Measurements from ENCODE around the gene RNU7-1.

Gene RNU7-1

DNA sequence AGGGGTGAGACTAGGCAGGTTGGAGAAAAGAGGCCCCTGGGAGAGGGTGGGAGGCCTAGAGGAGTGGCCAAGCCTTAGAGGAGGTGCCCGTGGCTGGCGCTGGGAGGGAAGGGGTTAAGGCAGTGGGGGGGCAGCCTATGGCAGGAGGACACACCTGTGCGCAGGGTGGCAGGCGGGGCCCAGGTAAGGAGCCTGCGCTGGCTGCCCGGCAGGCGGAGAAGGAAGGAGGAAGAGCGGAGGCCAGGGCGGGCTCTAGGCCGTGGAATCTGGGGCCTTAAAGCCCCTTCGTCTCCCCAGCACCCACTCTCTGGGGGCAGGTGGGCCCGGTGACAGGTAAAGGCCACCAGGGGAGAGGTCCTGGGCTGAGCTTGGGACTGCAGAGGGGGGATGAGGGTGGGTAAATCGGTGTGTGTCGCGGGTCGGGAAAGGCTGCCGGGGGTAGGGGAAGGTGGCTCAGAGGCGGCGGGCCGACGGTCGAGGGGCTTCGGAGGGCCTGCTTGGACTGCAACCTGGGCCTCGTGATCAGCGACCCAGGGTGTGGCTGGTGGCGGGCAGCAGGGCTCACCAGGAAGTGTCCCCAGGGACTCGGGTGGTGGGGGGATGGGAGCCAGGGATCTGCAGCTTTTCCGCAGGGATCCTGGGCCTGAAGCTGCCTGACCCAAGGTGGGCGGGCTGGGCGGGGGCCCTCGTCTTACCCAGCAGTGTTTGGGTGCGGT is 19.6 kb downstream of the RNU7-1 start:
- H3K4me3 ChIP-seq (ENCODE audit: low read depth, low read length): peak overlapping the region; percentile 89

DNA sequence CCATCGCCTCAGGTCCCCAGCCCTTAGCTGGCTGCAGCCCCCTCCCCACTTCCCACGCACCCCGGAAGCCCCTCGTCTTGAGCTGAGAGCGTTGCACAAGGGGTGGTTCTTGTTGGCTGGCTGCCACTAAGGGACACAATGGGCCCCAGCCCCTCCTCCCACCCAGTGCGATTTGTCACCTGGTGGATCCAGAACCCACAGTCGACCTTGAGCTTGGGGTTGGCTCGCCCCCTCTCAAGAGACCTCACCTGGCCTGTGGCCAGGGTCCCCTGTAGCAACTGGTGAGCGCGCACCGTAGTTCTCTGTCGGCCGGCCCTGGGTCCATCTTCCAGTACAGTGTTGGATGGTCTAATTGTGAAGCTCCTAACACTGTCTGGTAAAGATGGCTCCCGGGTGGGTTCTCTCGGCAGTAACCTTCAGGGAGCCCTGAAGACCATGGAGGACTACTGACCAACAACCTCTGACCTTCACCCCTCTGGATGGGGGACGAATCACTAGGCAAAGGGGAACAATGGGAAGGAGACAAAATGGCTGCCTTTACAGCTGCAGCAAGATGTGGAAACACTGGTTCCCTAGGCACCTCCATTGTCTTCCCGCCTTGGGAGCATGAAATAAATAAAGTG is 20.3 kb downstream of the RNU7-1 start:
- peak overlapping the region; percentile 89 for H3K4me3 ChIP-seq (ENCODE audit: low read depth, low read length)

DNA sequence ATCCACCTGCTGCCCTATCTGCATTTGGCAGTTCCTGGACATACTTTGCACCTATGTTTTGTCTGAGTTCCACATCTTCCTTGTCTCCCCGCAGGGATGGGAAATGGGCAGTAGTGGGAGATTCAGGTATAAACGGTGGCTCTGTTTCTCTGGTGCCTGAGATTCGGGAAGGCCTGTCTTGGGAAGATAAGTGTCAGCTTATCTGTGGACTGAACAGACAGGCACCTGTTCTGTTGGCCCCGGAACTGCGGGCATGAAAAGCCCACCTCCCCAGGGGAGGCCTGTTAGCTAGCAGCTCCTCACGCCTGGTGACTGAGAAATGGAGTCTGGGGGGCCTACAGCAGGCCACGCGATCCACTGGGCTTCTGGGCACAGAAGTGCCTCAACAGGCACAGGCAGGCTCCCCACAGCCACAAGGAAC is 21.0 kb downstream of the RNU7-1 start:
- H3K4me3 ChIP-seq (ENCODE audit: low read depth, low read length): no peak overlapping the region

DNA sequence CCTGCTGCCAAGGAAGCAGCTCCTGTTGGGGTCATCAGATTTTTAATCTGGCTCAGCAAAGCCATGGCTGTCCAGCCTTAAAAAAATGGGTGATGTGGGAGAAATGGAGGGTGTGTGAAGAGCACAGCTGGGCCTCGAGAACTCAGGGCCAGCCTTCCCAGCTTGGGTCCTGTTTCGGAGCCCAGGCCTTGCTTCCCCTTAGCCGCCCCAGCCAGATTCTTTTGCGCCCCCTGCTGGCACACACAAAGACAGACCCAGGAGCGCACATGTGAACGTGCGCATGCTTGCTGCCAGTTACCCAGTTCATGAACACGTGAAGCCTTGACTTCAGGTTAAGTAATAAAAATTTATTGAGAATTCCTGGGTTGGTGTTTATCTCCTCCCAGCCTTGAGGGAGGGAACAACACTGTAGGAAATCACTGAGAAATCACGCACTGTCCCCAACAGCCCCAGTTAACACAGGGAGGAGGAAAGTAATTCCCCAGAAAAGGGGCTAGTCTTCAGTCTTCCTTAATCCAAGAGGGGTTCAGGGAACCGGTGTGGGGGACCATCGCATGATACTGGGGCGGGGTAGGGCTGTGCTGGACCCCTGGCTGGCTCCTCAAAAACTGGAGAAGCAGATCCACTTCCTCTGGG is 21.5 kb downstream of the RNU7-1 start:
- no peak overlapping the region for H3K4me3 ChIP-seq (ENCODE audit: low read depth, low read length)

DNA sequence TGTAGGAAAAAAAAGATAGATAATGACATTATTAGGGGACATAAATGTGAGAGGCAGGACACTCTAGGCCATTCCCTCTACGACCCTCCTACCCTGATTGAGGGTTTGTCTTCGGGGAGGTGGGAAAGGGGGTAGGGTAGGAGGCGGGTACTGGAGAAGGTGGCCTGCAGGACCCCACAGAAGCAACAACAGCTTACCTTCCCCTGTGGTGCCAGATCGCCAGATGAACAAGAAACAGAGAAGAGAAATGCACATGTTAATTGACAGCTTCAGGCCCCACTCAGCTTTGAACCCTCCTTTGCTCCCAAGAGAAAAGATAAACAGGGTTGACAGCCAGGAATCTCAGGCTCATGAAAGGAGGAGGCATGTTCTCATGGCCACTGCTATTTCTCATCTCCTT is 22.1 kb downstream of the RNU7-1 start:
- no peak overlapping the region for H3K4me3 ChIP-seq (ENCODE audit: low read depth, low read length)

DNA sequence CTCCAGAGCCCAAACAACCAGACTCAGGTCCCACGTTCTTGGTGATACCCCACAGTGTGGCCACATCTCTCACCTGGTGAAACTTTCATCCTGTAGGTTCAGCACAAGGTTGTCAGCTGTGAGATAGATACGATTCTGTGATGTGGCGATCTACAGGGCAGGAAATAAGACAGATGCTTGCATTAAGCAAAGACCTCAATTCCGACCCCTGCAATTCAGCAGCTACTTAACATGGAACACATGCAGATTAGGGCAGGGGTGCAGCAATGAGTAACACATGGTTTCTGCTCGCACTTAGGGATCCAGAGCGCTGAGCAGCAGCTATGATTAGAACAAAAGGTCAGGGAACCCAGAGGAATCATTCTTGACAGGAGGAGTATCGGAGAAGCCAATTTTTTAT is 22.7 kb downstream of the RNU7-1 start:
- H3K4me3 ChIP-seq (ENCODE audit: low read depth, low read length): no peak overlapping the region

- no peak overlapping the region for H3K4me3 ChIP-seq (ENCODE audit: low read depth, low read length)
Measured at GRCh38 chr12:6967651-6968100, 24.1 kb downstream of the RNU7-1 start.

DNA sequence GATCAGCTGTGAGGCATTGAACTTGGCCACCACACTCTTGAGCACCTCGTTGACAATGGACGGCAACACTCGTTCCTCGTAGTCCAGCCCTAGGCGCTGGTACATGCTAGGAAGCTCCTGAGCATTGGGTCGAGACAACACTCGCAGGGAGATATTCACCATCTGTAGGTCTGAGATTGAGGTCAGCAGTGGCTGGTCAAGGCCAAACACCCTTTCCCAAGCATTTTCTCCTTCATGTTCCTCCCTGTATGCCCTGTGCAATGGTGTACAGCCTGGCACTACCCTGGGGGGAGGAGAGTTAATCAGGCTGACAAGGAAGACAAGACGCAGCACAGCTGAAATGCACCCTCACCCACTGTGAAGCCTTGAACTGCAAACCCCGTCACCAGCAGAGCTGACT is 24.8 kb downstream of the RNU7-1 start:
- H3K4me3 ChIP-seq (ENCODE audit: low read depth, low read length): no peak overlapping the region

DNA sequence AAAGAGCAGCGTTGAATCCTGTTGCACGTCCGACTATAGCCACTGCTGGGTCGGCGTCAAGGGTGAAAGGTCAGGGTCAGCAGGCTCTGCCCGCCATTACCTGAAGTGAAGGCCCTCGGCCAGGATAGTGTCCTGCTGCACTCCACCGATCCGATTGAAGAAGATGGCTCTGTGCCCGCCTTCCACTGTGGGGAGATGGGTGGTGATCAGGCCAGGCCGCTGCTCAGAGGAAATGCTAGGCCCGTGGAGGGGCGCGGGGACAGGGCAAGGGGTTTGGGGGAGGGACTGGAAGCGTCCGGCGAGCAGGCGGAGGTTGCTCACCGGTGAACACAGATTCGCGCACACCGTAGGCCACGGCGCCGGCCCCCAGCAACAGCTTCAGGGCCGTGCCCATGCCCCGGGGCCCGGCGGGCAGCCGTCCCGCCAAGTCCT is 26.5 kb downstream of the RNU7-1 start:
- H3K4me3 ChIP-seq (ENCODE audit: low read depth, low read length): peak overlapping the region; percentile 99

GRCh38 chr12:6974180-6974579 is 30.6 kb downstream of the RNU7-1 start:
- no peak overlapping the region for H3K4me3 ChIP-seq (ENCODE audit: low read depth, low read length)

GRCh38 chr12:6975297-6976032 is 31.8 kb downstream of the RNU7-1 start:
- H3K4me3 ChIP-seq (ENCODE audit: low read depth, low read length): no peak overlapping the region

GRCh38 chr12:6977653-6978052 is 34.0 kb downstream of the RNU7-1 start:
- H3K4me3 ChIP-seq (ENCODE audit: low read depth, low read length): no peak overlapping the region

- H3K4me3 ChIP-seq (ENCODE audit: low read depth, low read length): no peak overlapping the region
Measured at GRCh38 chr12:6978188-6978587, 34.6 kb downstream of the RNU7-1 start.

DNA sequence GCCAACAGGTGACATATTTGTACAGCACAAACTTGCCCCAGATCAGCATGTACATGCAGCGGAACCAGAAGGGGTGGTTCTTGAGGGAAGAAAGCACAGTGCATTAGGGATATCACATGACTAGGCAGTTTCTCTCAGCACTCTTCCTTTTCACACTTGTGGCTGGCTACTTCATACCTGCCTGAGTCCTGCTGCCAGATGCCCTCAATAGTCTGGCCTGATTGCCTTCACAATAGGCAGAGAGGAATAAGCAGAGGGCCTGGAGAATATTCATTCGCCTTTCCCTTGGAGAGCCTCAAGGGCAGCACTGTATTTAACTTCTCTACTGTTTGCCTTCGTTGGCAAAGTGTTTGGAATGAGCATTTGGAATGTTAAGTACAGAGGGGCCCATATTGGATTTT is 35.0 kb downstream of the RNU7-1 start:
- no peak overlapping the region for H3K4me3 ChIP-seq (ENCODE audit: low read depth, low read length)

DNA sequence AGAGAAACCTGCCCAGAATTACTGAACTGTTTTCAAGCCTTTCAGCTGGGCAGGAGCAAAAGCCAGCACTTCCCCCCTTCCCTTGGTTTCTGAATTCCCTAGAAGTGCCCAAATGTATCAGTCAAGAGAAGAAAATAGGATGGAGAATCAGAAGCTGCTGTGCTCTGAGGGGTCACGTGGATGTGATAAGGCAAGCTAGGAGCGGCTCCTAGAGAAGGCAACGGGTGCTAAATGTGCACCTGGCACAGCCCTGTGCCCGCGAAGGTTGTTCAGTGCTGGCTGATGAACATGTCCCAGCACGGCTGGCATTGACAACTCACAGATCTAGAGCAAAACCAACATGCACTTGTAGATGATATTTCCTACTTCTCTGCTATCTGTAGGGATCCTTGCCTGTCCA is 35.4 kb downstream of the RNU7-1 start:
- no peak overlapping the region for H3K4me3 ChIP-seq (ENCODE audit: low read depth, low read length)

- no peak overlapping the region for H3K4me3 ChIP-seq (ENCODE audit: low read depth, low read length)
Measured at GRCh38 chr12:6979453-6979852, 35.8 kb downstream of the RNU7-1 start.

GRCh38 chr12:6980075-6980474 is 36.5 kb downstream of the RNU7-1 start:
- H3K4me3 ChIP-seq (ENCODE audit: low read depth, low read length): no peak overlapping the region

- H3K4me3 ChIP-seq (ENCODE audit: low read depth, low read length): no peak overlapping the region
Measured at GRCh38 chr12:6980740-6981139, 37.1 kb downstream of the RNU7-1 start.

DNA sequence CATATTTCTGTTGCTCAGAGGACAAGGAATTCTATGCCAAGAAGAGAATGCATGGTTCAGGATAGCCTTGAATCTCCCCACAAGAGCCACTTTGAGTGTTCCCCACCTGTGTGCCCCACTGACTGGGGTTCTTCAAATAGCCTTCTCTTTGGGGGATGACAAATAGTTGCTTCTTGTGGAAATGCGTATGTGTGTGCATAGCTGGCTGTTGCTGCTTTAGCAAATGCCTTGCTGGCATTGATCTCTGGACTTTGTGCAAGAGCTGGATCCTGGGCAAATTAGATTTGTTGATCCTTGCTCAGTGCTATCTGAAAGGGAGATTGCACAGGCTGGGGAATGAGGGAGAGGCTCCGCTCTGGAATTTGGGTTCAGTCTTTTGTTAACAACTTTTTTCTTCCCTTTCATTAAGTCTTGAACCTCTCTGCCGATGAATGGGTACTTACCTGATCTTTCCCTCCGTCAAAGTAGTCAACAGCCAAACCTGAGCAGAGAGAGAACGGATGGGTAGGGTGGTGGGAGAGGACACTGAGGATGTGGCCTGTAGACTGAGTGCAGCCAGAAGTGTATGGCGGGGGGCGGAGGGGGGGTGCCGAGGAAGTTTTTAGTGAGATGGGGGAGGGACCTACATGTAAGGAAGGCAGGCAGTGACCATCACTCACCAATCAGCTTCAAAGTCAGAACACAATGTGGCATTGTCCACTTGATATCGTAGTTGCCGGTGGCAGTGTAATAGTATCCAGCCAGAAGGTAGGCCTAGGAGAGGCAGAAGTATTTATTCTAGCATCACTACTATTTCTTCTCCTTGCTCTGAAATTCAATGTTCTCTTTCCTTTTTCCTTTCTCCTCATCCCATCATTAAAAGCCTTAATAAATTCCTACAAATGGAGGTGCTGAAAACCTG is 37.8 kb downstream of the RNU7-1 start:
- H3K4me3 ChIP-seq (ENCODE audit: low read depth, low read length): no peak overlapping the region

DNA sequence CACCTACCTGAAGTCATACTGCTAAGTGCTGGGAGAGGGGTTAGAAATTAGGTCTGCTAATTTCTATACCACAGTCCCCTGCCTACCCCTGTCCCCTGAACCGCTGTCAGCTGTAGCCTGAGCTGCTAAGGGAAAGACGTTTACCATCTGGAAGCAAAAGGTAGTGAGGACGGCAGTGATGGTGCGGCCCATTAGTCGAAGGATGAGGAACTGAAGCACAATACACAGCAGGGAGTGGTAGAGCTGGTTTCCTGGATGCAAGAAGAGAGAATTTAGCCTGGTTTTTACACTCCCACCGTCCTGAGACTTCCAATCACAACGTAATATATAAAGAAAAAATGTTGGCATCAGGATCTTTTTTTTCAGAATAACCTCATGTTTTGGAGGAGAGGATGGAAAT is 38.9 kb downstream of the RNU7-1 start:
- H3K4me3 ChIP-seq (ENCODE audit: low read depth, low read length): no peak overlapping the region
